IPS-18c (cell line): Measurements from ENCODE around the gene EEF2K.

ENCODE experiments used
- H3K4me3 ChIP-seq: 2 replicates; pipeline ENCODE4 v1.7.0; 2013; ENCODE audit warnings: low read depth, mild to moderate bottlenecking, low read length, moderate library complexity; ENCODE audit not compliant: insufficient read depth
- H3K9me3 ChIP-seq: one replicate; pipeline ENCODE4 v1.6.1; 2013; ENCODE audit warnings: mild to moderate bottlenecking, low read length, moderate library complexity; ENCODE audit not compliant: control insufficient read depth, insufficient read depth

The EEF2K gene

DNA sequence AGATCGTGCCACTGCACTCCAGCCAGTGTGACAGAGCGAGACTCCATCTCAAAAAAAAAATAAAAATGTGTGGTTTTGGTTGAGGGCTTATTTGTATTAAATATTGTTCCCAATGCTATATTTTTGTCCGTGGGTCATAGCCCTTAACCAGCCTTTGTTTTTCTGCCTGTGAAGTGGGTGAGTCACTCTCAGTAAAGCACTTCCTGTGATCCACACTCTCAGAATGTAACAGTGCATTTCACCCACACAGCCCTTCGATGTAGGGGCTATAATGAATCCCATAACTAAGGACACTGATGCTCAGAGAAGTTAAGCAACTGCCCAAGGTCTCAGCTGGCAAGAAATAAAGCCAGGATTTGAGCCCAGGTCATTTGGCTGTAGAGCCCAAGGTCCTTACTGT, 56.4 kb downstream of the EEF2K start:
- Histone ChIP-seq H3K4me3 (no peak overlapping the region), H3K9me3 (peaks cover 4% of the 10 kb centered on the region)

- Histone ChIP-seq H3K9me3 (peaks cover under 1% of the 10 kb centered on the region), H3K4me3 (no peak overlapping the region)
Measured at GRCh38 chr16:22264786-22265185, 58.7 kb downstream of the EEF2K start.

DNA sequence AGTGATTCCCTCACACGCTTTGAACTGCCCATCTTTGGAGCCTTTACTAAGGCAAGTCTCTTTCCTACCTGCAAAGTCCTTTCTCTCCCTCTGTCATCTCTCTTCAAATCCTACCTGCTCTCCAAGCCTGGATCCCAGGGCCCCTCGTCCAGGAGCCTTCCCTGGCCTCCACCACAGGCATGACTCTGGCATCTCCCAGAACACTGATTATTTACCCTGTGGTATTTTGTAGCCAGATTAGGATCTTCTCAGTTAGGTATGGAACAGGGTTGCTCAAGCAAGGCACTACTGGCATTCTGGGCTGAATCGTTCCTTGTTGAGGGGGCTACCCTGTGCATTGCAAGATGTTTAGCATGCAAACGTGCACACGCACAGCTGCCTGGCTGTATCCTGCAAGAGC, 59.3 kb downstream of the EEF2K start:
- no peaks in the 10 kb centered on the region for H3K9me3 ChIP-seq

GRCh38 chr16:22266546-22266945, 60.5 kb downstream of the EEF2K start:
- no peak overlapping the region for H3K4me3 ChIP-seq
- H3K9me3 ChIP-seq = no peaks in the 10 kb centered on the region

More for the DNA sequence above, 59.3 kb downstream of the EEF2K start:
- H3K4me3 ChIP-seq = no peak overlapping the region

DNA sequence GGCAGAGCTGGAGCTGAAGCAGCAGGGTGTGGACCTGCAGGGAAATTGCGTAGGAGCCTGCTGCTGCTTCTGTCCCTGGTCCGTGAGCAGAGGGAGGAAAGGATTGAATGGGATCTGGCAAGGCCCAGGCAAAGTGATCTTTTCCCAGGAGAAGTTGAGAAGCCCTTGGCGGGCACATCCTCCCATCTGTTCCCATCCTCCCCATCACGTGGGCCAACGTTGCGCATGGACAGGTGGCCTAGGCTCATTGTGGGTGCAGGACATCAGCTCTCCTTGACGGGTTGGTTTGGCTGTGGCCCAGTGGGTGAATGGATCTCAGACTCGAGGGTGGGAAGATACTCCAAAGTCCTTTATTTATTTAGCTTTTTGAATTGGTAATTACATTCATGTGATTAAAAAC, 61.7 kb downstream of the EEF2K start:
- Histone ChIP-seq H3K4me3 (no peak overlapping the region), H3K9me3 (no peaks in the 10 kb centered on the region)

DNA sequence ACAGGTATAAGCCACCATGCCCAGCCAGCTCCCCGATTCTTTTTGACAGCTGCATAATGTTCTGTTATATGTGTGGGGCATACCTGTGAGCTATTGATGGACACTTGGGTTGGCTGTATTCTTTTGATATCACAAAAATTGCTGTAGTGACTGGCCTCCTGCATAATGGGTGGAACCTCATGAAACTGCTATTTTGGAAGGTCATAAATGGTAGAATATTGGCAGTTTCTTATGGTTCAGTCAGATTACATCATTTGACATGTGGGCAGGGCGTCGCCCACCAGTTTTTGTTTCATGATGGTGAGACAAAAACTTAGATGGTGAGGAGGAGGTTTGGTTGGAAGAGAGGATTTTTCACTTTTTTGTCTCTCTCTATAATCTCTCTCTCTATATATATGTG, 64.4 kb downstream of the EEF2K start:
- H3K4me3 ChIP-seq = no peak overlapping the region
- no peaks in the 10 kb centered on the region for H3K9me3 ChIP-seq

DNA sequence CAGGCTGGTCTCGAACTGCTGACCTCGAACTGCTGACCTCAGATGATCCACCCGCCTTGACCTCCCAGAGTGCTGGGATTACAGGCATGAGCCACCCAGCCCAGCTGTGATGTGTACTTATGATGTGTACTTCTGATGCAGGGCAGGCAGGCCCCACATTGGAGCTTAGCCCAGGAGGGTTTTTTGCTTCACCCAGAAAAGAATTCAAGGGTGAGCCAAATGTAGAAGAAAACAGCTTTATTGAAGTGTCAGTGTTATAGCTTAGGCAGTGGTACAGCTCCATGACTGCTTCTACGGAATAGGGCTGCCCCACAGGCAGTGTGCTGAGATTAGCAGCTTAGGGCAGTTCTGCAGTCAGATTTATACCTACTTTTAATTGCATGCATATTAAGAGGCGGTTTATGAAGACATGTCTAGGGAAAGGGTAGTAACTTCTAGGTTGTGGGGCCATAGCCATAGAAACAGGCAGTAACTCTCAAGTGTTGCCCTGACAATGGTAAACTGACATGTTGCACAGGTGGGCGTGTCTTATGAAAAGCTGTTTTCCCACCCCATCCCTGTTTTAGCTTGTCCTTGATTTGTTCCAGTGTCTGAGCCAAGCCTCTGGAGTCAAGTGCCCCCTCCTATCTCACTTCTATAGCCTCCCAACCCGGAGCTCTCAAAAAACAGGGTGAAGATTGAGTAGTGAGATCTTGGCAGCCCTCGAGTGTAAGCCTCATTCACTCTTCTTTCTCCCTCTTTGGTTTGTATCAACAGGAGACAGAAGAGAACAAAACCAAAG, 67.0 kb downstream of the EEF2K start:
- no peak overlapping the region for H3K4me3 ChIP-seq
- no peaks in the 10 kb centered on the region for H3K9me3 ChIP-seq

GRCh38 chr16:22274916-22275315, 68.8 kb downstream of the EEF2K start:
- no peak overlapping the region for H3K4me3 ChIP-seq
- H3K9me3 ChIP-seq = no peaks in the 10 kb centered on the region

DNA sequence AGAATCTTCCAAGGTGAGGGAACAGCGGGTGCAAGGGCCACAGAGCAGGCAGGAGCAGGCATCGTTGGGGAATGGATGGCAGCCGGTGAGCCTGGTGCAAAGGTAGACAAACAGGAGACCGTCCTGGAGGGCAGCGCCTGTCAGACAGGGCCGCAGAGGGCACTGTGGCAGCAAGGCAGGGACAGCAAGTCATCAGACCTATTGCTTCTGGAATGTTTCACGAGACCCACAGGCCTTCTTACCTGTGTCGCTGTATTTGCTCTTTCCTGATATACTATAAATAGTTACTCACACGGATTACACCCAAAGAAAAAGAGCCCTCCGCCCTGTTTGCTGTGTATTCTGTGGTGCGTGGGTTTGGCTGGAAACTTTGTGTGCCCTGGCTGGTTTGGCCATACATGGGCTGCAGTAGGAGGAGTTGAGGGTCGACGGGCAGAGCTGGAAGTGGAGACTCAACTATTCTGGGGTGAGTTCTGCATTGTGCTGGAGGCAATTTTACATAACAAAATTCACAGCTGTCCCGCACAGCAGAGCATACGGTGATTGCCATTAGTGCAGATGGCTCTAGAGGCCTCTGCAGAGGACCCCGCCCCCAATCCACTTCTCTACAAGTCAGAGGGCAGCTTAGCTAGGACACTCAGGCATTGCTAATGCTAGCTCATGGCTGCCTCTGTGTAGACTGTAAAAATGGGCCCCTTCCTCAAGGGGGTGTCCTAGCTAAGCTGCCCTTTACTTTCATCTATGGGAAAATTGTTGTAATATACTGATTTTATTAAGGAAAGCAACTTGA, 72.6 kb downstream of the EEF2K start:
- Histone ChIP-seq H3K4me3 (no peak overlapping the region), H3K9me3 (no peaks in the 10 kb centered on the region)

- Histone ChIP-seq H3K9me3 (no peaks in the 10 kb centered on the region), H3K4me3 (no peak overlapping the region)
Measured at GRCh38 chr16:22282254-22282892, 76.3 kb downstream of the EEF2K start.

DNA sequence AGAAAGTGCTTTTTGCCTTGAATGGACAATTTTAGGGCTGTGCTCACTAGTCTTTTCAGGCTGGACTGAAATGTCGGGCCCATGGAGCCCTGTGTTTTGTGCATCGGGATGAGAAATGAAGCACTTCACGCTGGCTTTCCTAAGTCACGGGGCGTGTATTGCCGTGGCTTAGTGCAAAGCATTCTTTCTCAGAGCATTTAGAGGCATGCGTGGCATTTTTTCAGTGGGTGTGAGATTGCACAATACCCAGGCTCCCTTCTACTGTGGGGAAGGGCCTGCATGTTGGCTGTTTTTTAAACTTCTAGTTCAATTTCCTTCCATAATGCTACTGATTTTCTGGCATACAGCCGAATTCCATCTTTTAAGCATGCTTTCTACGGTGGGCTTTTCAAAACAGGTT, 78.6 kb downstream of the EEF2K start:
- Histone ChIP-seq H3K4me3 (no peak overlapping the region), H3K9me3 (no peaks in the 10 kb centered on the region)

DNA sequence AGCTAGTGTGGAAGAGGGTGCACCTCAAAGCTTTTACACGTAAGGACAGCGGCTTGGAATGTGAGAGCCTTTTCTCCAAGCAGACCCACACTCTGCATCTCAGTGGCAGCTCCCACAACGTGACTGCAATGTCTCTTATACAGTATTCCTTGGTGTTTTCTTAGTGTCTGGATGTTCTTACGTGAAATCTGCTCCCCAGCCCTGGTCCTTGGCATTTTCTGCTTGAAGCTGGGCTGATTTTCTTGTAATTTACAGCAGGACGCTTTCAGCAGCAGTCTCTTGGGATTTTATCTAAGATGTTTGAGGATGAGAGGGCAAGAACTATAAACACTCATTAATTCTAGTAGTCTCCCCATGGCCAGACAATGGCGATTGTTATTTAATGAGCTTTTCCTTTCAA, 79.0 kb downstream of the EEF2K start:
- no peaks in the 10 kb centered on the region for H3K9me3 ChIP-seq
- H3K4me3 ChIP-seq = no peak overlapping the region; the same call in 1 of the 2 replicates

GRCh38 chr16:22291020-22291419, 84.9 kb downstream of the EEF2K start:
- no peak overlapping the region for H3K4me3 ChIP-seq

GRCh38 chr16:22291860-22292318, 85.8 kb downstream of the EEF2K start:
- H3K9me3 ChIP-seq = no peaks in the 10 kb centered on the region
- H3K4me3 ChIP-seq = no peak overlapping the region

More at GRCh38 chr16:22291020-22291419, 84.9 kb downstream of the EEF2K start:
- H3K9me3 ChIP-seq = no peaks in the 10 kb centered on the region

DNA sequence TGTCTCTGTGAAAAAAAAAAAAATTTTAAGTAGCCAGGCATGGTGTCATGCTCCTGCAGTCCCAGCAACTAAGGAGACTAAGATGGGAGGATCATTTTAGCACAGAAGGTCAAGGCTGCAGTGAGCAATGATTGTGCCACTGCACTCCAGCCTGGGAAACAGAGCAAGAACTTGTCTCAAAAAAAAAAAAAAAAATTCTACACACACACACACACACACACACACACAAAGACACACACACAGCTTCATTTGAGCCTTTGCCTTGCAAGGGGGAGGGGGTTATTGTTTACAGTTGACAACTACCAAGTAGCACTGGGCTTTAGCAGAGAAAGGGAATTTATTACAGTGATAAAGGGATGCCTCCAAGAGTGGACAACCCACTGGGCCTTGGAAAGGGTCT, 86.2 kb downstream of the EEF2K start:
- Histone ChIP-seq H3K4me3 (no peak overlapping the region), H3K9me3 (no peaks in the 10 kb centered on the region)

GRCh38 chr16:22293137-22294106, 87.3 kb downstream of the EEF2K start:
- Histone ChIP-seq H3K4me3 (no peak overlapping the region), H3K9me3 (no peaks in the 10 kb centered on the region)
